ENCODE results near the gene RIC1. TPM values are rescaled to one million over a fixed set of nuclear protein-coding genes. Genes with fewer than 3 reads are reported as not detected.

Gene RIC1
- total and polyA plus RNA-seq, 2 of the 8 experiments (the other 6 are each of a cell fraction or from before 2014, with no cell fraction given): 10.7 to 24.5 TPM

GRCh38 chr9:5592904-5593303, 36.0 kb upstream of the RIC1 start (continued):
- no peak for TF ChIP-seq EP300 (IDR thresholded peaks at IDR 0.05; ENCODE audit: borderline replicate concordance in 1 of 2, low read depth in 2 of 2, low read length in 2 of 2)
- no peak for TF ChIP-seq SP1 (IDR thresholded peaks at IDR 0.05; ENCODE audit: low read depth, low read length)
- no peak for TF ChIP-seq SP2 (IDR thresholded peaks at IDR 0.05; ENCODE audit: low read length)
- no peak for TF ChIP-seq CHD1 (IDR thresholded peaks at IDR 0.05; ENCODE audit: low read depth, low read length)
- TF ChIP-seq TBP (IDR thresholded peaks at IDR 0.05; ENCODE audit: low read depth, low read length): no peak
